ENCODE data around the gene DCTD. TPM values are rescaled to one million over a fixed set of nuclear protein-coding genes. Genes with fewer than 3 reads are reported as not detected.

DCTD gene
- total and polyA plus RNA-seq, 10 of the 15 experiments (the other 5 are each of a cell fraction or from before 2014, with no cell fraction given): 37.8 to 137 (median 92.1) TPM

DNA sequence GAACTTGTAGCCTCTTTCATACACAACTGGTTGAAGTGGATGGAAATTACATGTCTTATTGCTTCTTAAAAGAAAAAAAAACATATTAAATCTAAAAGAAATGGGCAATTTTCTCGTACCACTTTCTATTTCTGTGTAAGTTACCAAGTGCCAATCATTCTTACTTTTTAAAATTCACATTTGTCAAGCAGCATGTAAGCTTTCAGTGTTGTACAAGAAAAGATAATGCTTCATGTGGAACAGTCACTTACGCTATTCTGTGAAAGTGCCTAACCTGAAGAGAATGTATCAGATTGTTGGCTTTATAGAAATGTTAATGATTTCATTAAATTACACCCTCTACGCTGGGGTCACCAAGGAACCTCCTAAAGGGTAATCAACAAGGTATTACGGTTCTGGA, 4.4 kb upstream of the DCTD start (continued):
- TF ChIP-seq, protein P1, sequence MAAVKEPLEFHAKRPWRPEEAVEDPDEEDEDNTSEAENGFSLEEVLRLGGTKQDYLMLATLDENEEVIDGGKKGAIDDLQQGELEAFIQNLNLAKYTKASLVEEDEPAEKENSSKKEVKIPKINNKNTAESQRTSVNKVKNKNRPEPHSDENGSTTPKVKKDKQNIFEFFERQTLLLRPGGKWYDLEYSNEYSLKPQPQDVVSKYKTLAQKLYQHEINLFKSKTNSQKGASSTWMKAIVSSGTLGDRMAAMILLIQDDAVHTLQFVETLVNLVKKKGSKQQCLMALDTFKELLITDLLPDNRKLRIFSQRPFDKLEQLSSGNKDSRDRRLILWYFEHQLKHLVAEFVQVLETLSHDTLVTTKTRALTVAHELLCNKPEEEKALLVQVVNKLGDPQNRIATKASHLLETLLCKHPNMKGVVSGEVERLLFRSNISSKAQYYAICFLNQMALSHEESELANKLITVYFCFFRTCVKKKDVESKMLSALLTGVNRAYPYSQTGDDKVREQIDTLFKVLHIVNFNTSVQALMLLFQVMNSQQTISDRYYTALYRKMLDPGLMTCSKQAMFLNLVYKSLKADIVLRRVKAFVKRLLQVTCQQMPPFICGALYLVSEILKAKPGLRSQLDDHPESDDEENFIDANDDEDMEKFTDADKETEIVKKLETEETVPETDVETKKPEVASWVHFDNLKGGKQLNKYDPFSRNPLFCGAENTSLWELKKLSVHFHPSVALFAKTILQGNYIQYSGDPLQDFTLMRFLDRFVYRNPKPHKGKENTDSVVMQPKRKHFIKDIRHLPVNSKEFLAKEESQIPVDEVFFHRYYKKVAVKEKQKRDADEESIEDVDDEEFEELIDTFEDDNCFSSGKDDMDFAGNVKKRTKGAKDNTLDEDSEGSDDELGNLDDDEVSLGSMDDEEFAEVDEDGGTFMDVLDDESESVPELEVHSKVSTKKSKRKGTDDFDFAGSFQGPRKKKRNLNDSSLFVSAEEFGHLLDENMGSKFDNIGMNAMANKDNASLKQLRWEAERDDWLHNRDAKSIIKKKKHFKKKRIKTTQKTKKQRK (IDR thresholded peaks at IDR 0.05; ENCODE audit: low read depth, low read length): no peak
- no peak for TF ChIP-seq CBX3 (IDR thresholded peaks at IDR 0.05; ENCODE audit: borderline replicate concordance, low read depth)
- TF ChIP-seq ZNF384 (IDR thresholded peaks at IDR 0.05; ENCODE audit: borderline replicate concordance, low read depth, low read length): no peak
- TF ChIP-seq, protein P2, sequence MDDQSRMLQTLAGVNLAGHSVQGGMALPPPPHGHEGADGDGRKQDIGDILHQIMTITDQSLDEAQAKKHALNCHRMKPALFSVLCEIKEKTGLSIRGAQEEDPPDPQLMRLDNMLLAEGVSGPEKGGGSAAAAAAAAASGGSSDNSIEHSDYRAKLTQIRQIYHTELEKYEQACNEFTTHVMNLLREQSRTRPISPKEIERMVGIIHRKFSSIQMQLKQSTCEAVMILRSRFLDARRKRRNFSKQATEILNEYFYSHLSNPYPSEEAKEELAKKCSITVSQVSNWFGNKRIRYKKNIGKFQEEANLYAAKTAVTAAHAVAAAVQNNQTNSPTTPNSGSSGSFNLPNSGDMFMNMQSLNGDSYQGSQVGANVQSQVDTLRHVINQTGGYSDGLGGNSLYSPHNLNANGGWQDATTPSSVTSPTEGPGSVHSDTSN (IDR thresholded peaks at IDR 0.05; ENCODE audit: insufficient replicate concordance, low read depth, low read length): no peak
- TF ChIP-seq BCL11A (IDR thresholded peaks at IDR 0.05; ENCODE audit: low read depth, low read length): no peak
- TF ChIP-seq, protein P3, sequence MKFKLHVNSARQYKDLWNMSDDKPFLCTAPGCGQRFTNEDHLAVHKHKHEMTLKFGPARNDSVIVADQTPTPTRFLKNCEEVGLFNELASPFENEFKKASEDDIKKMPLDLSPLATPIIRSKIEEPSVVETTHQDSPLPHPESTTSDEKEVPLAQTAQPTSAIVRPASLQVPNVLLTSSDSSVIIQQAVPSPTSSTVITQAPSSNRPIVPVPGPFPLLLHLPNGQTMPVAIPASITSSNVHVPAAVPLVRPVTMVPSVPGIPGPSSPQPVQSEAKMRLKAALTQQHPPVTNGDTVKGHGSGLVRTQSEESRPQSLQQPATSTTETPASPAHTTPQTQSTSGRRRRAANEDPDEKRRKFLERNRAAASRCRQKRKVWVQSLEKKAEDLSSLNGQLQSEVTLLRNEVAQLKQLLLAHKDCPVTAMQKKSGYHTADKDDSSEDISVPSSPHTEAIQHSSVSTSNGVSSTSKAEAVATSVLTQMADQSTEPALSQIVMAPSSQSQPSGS (IDR thresholded peaks at IDR 0.05; ENCODE audit: low read length): no peak
